Stimulated activated CD4-positive, alpha-beta T cell treated with anti-CD3 and anti-CD28 coated beads, TNF-alpha, amount 100 ng/mL, for 24 hours (primary cell): ENCODE measurements around the gene STRIP2.
"Not testable (repeated sequence)": the region's sequence is repeated elsewhere in the genome, so short reads cannot be mapped to it uniquely, and the experiment has no call there.

Experiments used
- DNase-seq, 3 experiments: peaks; one replicate each; pipeline ENCODE4 v3.0.0-alpha.2; 2020; ENCODE audit warnings: low read depth in 3 of 3

STRIP2 gene

GRCh38 chr7:129422727-129423126 lies 11.5 kb upstream of the STRIP2 start:
- DNase-seq: no peak

GRCh38 chr7:129423700-129424410 lies 10.4 kb upstream of the STRIP2 start:
- DNase-seq: no peak

GRCh38 chr7:129426482-129426881 lies 7.8 kb upstream of the STRIP2 start:
- no peak for DNase-seq

- DNase-seq: no peak
Observed at GRCh38 chr7:129427526-129428045, 6.6 kb upstream of the STRIP2 start.

GRCh38 chr7:129431911-129432643 lies 2.2 kb upstream of the STRIP2 start:
- DNase-seq: no peak

- DNase-seq: no peak
Observed at GRCh38 chr7:129434675-129435318, 565 bp downstream of the STRIP2 start.

- DNase-seq: no peak
Observed at GRCh38 chr7:129435414-129435829, 1.2 kb downstream of the STRIP2 start.

- no peak for DNase-seq
Observed at GRCh38 chr7:129436335-129436923, 2.2 kb downstream of the STRIP2 start.

GRCh38 chr7:129437190-129437589 lies 3.0 kb downstream of the STRIP2 start:
- DNase-seq: no peak

GRCh38 chr7:129438281-129438838 lies 4.1 kb downstream of the STRIP2 start:
- no peak for DNase-seq

GRCh38 chr7:129438839-129439651 lies 4.8 kb downstream of the STRIP2 start:
- peak; percentile 53 to 72 (median 57) for DNase-seq

- DNase-seq: no peak
Observed at GRCh38 chr7:129439963-129440625, 5.9 kb downstream of the STRIP2 start.

GRCh38 chr7:129443612-129444011 lies 9.4 kb downstream of the STRIP2 start:
- no peak for DNase-seq

- DNase-seq: not testable (repeated sequence)
Observed at GRCh38 chr7:129444776-129445175, 10.5 kb downstream of the STRIP2 start.

GRCh38 chr7:129446925-129447324 lies 12.7 kb downstream of the STRIP2 start:
- not testable (repeated sequence) for DNase-seq

GRCh38 chr7:129447445-129447844 lies 13.2 kb downstream of the STRIP2 start:
- not testable (repeated sequence) for DNase-seq

- not testable (repeated sequence) for DNase-seq
Observed at GRCh38 chr7:129448608-129449007, 14.4 kb downstream of the STRIP2 start.

- no peak for DNase-seq
Observed at GRCh38 chr7:129450295-129450694, 16.1 kb downstream of the STRIP2 start.

- DNase-seq: no peak
Observed at GRCh38 chr7:129452589-129453231, 18.5 kb downstream of the STRIP2 start.
